HEK293 (cell line): Measurements from ENCODE around the gene TUBB3.
A peak's percentile ranks its signal among the peaks of the same experiment; 100 is the strongest.

Source experiments
- EGR2 ChIP-seq: fragments of 450-650 bp; formaldehyde crosslinking; IDR thresholded peaks from 2 replicates; pipeline ENCODE4 v1.5.1; 2016; ENCODE audit warnings: low read depth, missing biosample characterization, missing genetic modification characterization
- KLF16 ChIP-seq: fragments of 450-650 bp; formaldehyde crosslinking; IDR thresholded peaks from 2 replicates; pipeline ENCODE4 v1.5.1; 2017; ENCODE audit warnings: missing biosample characterization, missing genetic modification characterization
- KLF7 ChIP-seq: fragments of 450-650 bp; formaldehyde crosslinking; IDR thresholded peaks from 2 replicates; pipeline ENCODE4 v1.5.1; 2016; ENCODE audit warnings: missing biosample characterization, missing genetic modification characterization, borderline replicate concordance
- MEIS1 ChIP-seq: sonication (generic); formaldehyde crosslinking; IDR thresholded peaks from 2 replicates; pipeline ENCODE4 v1.8.1; 2022; ENCODE audit warnings: missing genetic modification reagents, mild to moderate bottlenecking, borderline replicate concordance
- ZBTB17 ChIP-seq: fragments of 450-650 bp; formaldehyde crosslinking; IDR thresholded peaks from 2 replicates; pipeline ENCODE4 v1.5.1; 2016; ENCODE audit warnings: missing biosample characterization, missing genetic modification characterization
- ZFP3 ChIP-seq: fragments of 450-650 bp; formaldehyde crosslinking; IDR thresholded peaks from 2 replicates; pipeline ENCODE4 v1.5.1; 2016; ENCODE audit warnings: low read depth, missing biosample characterization, missing genetic modification characterization
- ZNF133 ChIP-seq: fragments of 450-650 bp; formaldehyde crosslinking; IDR thresholded peaks from 2 replicates; pipeline ENCODE4 v1.5.1; 2016; ENCODE audit warnings: missing biosample characterization, missing genetic modification characterization
- ZNF157 ChIP-seq: fragments of 450-650 bp; formaldehyde crosslinking; IDR thresholded peaks from 2 replicates; pipeline ENCODE4 v1.5.1; 2016; ENCODE audit warnings: missing biosample characterization, missing genetic modification characterization
- ZNF350 ChIP-seq: fragments of 450-650 bp; formaldehyde crosslinking; IDR thresholded peaks from 2 replicates; pipeline ENCODE4 v1.5.0; 2017; ENCODE audit warnings: missing biosample characterization, mild to moderate bottlenecking, missing genetic modification characterization
- ZNF37A ChIP-seq: fragments of 450-650 bp; IDR thresholded peaks from 2 replicates; pipeline ENCODE4 v1.5.1; 2018; ENCODE audit warnings: missing biosample characterization, missing genetic modification characterization
- ZNF423 ChIP-seq: fragments of 450-650 bp; formaldehyde crosslinking; IDR thresholded peaks from 2 replicates; pipeline ENCODE4 v1.5.1; 2016; ENCODE audit warnings: missing biosample characterization, missing genetic modification characterization
- ZNF549 ChIP-seq: fragments of 450-650 bp; IDR thresholded peaks from 2 replicates; pipeline ENCODE4 v1.5.1; 2018; ENCODE audit warnings: missing biosample characterization, missing genetic modification characterization, mild to moderate bottlenecking, inconsistent platforms, moderate library complexity
- ZNF585B ChIP-seq: fragments of 450-650 bp; formaldehyde crosslinking; IDR thresholded peaks from 2 replicates; pipeline ENCODE4 v1.5.1; 2016; ENCODE audit warnings: missing biosample characterization, missing genetic modification characterization
- ZNF626 ChIP-seq: fragments of 450-650 bp; sonication (Bioruptor Pico); formaldehyde crosslinking; IDR thresholded peaks from 2 replicates; pipeline ENCODE4 v1.5.1; 2018; ENCODE audit warnings: missing biosample characterization, missing genetic modification characterization, inconsistent platforms
- ZNF76 ChIP-seq: fragments of 450-650 bp; formaldehyde crosslinking; IDR thresholded peaks from 2 replicates; pipeline ENCODE4; 2016; ENCODE audit warnings: low read depth, missing biosample characterization, missing genetic modification characterization, borderline replicate concordance
- TF ChIP-seq, protein P1 (sequence below): fragments of 450-650 bp; formaldehyde crosslinking; IDR thresholded peaks from 2 replicates; pipeline ENCODE4 v1.5.1; 2016; ENCODE audit warnings: missing biosample characterization, missing genetic modification characterization
- TF ChIP-seq, protein P2 (sequence below): fragments of 450-650 bp; formaldehyde crosslinking; IDR thresholded peaks from 2 replicates; pipeline ENCODE4 v1.5.1; 2016; ENCODE audit warnings: missing biosample characterization, missing genetic modification characterization
- TF ChIP-seq, protein P3 (sequence below): fragments of 450-650 bp; formaldehyde crosslinking; IDR thresholded peaks from 2 replicates; pipeline ENCODE4 v1.5.1; 2016; ENCODE audit warnings: missing biosample characterization, missing genetic modification characterization
- TF ChIP-seq, protein P4 (sequence below): fragments of 450-650 bp; formaldehyde crosslinking; IDR thresholded peaks from 2 replicates; pipeline ENCODE4 v1.5.1; 2016; ENCODE audit warnings: missing biosample characterization, missing genetic modification characterization, borderline replicate concordance
- TF ChIP-seq, protein P5 (sequence below): fragments of 450-650 bp; formaldehyde crosslinking; IDR thresholded peaks from 2 replicates; pipeline ENCODE4 v1.5.1; 2017; ENCODE audit warnings: missing biosample characterization, missing genetic modification characterization
- TF ChIP-seq, protein P6 (sequence below): fragments of 450-650 bp; formaldehyde crosslinking; IDR thresholded peaks from 2 replicates; pipeline ENCODE4 v1.5.0; 2017; ENCODE audit warnings: missing biosample characterization, missing genetic modification characterization, borderline replicate concordance
- TF ChIP-seq, protein P7 (sequence below): fragments of 450-650 bp; formaldehyde crosslinking; IDR thresholded peaks from 2 replicates; pipeline ENCODE4 v1.5.1; 2016; ENCODE audit warnings: missing biosample characterization, missing genetic modification characterization

Gene TUBB3

DNA sequence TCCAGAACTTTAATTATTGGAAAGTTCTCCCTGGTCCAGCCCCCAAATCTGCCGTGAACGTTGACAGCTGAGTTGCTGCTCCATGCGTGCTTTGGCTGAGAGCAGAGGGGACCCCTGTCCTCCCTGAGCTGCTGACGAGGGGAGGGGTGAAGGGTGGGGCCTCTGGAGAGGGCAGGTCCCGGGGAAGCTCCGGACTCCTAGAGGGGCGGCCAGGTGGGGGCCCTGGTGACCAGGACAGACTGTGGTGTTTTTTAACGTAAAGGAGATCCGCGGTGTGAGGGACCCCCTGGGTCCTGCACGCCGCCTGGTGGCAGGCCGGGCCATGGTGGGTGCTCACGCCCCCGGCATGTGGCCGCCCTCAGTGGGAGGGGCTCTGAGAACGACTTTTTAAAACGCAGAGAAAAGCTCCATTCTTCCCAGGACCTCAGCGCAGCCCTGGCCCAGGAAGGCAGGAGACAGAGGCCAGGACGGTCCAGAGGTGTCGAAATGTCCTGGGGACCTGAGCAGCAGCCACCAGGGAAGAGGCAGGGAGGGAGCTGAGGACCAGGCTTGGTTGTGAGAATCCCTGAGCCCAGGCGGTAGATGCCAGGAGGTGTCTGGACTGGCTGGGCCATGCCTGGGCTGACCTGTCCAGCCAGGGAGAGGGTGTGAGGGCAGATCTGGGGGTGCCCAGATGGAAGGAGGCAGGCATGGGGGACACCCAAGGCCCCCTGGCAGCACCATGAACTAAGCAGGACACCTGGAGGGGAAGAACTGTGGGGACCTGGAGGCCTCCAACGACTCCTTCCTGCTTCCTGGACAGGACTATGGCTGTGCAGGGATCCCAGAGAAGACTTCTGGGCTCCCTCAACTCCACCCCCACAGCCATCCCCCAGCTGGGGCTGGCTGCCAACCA, 4.4 kb upstream of the TUBB3 start, which contains the start of gene MC1R (continued):
- TF ChIP-seq ZNF549, result no peak
- TF ChIP-seq ZNF37A (tag by site-specific recombination), result no peak
- TF ChIP-seq MEIS1 (CRISPR knock-in tag), result no peak
- TF ChIP-seq ZNF157, result no peak
- TF ChIP-seq ZNF626 (tag by site-specific recombination), result no peak
- TF ChIP-seq ZNF585B (tag by site-specific recombination), result no peak
- TF ChIP-seq, protein P1, sequence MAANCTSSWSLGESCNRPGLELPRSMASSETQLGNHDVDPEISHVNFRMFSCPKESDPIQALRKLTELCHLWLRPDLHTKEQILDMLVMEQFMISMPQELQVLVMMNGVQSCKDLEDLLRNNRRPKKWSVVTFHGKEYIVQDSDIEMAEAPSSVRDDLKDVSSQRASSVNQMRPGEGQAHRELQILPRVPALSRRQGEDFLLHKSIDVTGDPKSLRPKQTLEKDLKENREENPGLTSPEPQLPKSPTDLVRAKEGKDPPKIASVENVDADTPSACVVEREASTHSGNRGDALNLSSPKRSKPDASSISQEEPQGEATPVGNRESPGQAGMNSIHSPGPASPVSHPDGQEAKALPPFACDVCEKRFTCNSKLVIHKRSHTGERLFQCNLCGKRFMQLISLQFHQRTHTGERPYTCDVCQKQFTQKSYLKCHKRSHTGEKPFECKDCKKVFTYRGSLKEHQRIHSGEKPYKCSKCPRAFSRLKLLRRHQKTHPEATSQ (tag by site-specific recombination), result no peak
- TF ChIP-seq, protein P2, sequence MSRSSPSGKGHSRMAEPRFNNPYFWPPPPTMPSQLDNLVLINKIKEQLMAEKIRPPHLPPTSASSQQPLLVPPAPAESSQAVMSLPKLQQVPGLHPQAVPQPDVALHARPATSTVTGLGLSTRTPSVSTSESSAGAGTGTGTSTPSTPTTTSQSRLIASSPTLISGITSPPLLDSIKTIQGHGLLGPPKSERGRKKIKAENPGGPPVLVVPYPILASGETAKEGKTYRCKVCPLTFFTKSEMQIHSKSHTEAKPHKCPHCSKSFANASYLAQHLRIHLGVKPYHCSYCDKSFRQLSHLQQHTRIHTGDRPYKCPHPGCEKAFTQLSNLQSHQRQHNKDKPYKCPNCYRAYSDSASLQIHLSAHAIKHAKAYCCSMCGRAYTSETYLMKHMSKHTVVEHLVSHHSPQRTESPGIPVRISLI (tag by site-specific recombination), result no peak
- TF ChIP-seq, protein P3, sequence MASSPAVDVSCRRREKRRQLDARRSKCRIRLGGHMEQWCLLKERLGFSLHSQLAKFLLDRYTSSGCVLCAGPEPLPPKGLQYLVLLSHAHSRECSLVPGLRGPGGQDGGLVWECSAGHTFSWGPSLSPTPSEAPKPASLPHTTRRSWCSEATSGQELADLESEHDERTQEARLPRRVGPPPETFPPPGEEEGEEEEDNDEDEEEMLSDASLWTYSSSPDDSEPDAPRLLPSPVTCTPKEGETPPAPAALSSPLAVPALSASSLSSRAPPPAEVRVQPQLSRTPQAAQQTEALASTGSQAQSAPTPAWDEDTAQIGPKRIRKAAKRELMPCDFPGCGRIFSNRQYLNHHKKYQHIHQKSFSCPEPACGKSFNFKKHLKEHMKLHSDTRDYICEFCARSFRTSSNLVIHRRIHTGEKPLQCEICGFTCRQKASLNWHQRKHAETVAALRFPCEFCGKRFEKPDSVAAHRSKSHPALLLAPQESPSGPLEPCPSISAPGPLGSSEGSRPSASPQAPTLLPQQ, result no peak
- TF ChIP-seq, protein P4, sequence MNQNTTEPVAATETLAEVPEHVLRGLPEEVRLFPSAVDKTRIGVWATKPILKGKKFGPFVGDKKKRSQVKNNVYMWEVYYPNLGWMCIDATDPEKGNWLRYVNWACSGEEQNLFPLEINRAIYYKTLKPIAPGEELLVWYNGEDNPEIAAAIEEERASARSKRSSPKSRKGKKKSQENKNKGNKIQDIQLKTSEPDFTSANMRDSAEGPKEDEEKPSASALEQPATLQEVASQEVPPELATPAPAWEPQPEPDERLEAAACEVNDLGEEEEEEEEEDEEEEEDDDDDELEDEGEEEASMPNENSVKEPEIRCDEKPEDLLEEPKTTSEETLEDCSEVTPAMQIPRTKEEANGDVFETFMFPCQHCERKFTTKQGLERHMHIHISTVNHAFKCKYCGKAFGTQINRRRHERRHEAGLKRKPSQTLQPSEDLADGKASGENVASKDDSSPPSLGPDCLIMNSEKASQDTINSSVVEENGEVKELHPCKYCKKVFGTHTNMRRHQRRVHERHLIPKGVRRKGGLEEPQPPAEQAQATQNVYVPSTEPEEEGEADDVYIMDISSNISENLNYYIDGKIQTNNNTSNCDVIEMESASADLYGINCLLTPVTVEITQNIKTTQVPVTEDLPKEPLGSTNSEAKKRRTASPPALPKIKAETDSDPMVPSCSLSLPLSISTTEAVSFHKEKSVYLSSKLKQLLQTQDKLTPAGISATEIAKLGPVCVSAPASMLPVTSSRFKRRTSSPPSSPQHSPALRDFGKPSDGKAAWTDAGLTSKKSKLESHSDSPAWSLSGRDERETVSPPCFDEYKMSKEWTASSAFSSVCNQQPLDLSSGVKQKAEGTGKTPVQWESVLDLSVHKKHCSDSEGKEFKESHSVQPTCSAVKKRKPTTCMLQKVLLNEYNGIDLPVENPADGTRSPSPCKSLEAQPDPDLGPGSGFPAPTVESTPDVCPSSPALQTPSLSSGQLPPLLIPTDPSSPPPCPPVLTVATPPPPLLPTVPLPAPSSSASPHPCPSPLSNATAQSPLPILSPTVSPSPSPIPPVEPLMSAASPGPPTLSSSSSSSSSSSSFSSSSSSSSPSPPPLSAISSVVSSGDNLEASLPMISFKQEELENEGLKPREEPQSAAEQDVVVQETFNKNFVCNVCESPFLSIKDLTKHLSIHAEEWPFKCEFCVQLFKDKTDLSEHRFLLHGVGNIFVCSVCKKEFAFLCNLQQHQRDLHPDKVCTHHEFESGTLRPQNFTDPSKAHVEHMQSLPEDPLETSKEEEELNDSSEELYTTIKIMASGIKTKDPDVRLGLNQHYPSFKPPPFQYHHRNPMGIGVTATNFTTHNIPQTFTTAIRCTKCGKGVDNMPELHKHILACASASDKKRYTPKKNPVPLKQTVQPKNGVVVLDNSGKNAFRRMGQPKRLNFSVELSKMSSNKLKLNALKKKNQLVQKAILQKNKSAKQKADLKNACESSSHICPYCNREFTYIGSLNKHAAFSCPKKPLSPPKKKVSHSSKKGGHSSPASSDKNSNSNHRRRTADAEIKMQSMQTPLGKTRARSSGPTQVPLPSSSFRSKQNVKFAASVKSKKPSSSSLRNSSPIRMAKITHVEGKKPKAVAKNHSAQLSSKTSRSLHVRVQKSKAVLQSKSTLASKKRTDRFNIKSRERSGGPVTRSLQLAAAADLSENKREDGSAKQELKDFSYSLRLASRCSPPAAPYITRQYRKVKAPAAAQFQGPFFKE (tag by site-specific recombination), result no peak; the same call in 1 of the 2 replicates
- TF ChIP-seq, protein P5, sequence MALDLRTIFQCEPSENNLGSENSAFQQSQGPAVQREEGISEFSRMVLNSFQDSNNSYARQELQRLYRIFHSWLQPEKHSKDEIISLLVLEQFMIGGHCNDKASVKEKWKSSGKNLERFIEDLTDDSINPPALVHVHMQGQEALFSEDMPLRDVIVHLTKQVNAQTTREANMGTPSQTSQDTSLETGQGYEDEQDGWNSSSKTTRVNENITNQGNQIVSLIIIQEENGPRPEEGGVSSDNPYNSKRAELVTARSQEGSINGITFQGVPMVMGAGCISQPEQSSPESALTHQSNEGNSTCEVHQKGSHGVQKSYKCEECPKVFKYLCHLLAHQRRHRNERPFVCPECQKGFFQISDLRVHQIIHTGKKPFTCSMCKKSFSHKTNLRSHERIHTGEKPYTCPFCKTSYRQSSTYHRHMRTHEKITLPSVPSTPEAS, result no peak
- no peak for TF ChIP-seq ZNF133 (tag by site-specific recombination)
- TF ChIP-seq, protein P6, sequence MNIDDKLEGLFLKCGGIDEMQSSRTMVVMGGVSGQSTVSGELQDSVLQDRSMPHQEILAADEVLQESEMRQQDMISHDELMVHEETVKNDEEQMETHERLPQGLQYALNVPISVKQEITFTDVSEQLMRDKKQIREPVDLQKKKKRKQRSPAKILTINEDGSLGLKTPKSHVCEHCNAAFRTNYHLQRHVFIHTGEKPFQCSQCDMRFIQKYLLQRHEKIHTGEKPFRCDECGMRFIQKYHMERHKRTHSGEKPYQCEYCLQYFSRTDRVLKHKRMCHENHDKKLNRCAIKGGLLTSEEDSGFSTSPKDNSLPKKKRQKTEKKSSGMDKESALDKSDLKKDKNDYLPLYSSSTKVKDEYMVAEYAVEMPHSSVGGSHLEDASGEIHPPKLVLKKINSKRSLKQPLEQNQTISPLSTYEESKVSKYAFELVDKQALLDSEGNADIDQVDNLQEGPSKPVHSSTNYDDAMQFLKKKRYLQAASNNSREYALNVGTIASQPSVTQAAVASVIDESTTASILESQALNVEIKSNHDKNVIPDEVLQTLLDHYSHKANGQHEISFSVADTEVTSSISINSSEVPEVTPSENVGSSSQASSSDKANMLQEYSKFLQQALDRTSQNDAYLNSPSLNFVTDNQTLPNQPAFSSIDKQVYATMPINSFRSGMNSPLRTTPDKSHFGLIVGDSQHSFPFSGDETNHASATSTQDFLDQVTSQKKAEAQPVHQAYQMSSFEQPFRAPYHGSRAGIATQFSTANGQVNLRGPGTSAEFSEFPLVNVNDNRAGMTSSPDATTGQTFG (tag by site-specific recombination), result no peak
- TF ChIP-seq, protein P7, sequence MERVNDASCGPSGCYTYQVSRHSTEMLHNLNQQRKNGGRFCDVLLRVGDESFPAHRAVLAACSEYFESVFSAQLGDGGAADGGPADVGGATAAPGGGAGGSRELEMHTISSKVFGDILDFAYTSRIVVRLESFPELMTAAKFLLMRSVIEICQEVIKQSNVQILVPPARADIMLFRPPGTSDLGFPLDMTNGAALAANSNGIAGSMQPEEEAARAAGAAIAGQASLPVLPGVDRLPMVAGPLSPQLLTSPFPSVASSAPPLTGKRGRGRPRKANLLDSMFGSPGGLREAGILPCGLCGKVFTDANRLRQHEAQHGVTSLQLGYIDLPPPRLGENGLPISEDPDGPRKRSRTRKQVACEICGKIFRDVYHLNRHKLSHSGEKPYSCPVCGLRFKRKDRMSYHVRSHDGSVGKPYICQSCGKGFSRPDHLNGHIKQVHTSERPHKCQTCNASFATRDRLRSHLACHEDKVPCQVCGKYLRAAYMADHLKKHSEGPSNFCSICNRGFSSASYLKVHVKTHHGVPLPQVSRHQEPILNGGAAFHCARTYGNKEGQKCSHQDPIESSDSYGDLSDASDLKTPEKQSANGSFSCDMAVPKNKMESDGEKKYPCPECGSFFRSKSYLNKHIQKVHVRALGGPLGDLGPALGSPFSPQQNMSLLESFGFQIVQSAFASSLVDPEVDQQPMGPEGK (tag by site-specific recombination), result peak; percentile 2; the same call in 1 of the 2 replicates
- no peak for TF ChIP-seq ZNF76 (tag by site-specific recombination)
- peak; percentile 55 for TF ChIP-seq EGR2 (tag by site-specific recombination)
- TF ChIP-seq ZFP3, result no peak
- no peak for TF ChIP-seq KLF7
- TF ChIP-seq ZNF423, result 0 out of 2 replicates have a peak, but pooled peaks have one; percentile 25
- TF ChIP-seq KLF16, result peak; percentile 74; the same call in 1 of the 2 replicates
- TF ChIP-seq ZBTB17 (tag by site-specific recombination), result 0 out of 2 replicates have a peak, but pooled peaks have one; percentile 25
- TF ChIP-seq ZNF350 (tag by site-specific recombination), result no peak
